Ishikawa (cell line): ENCODE measurements around the gene GADL1.

Experiments used
- CEBPB ChIP-seq: IDR thresholded peaks from 2 replicates; pipeline ENCODE4 v1.6.1; 2012
- EP300 ChIP-seq: IDR thresholded peaks from 2 replicates; pipeline ENCODE4 v1.6.1; 2012; ENCODE audit warnings: borderline replicate concordance
- MAX ChIP-seq: IDR thresholded peaks from 2 replicates; pipeline ENCODE4 v1.6.1; 2012
- NFIC ChIP-seq: IDR thresholded peaks from 2 replicates; pipeline ENCODE4 v1.6.1; 2012
- RAD21 ChIP-seq: IDR thresholded peaks from 2 replicates; pipeline ENCODE4 v1.6.1; 2012; ENCODE audit warnings: low read depth
- REST ChIP-seq: IDR thresholded peaks from 2 replicates; pipeline ENCODE4 v1.6.1; 2012; ENCODE audit warnings: low read depth, mild to moderate bottlenecking
- TCF12 ChIP-seq: IDR thresholded peaks from 2 replicates; pipeline ENCODE4 v1.6.1; 2012; ENCODE audit warnings: low read depth
- USF1 ChIP-seq: IDR thresholded peaks from 2 replicates; pipeline ENCODE4 v1.6.1; 2012
- YY1 ChIP-seq: IDR thresholded peaks from 2 replicates; pipeline ENCODE4 v1.6.1; 2012; ENCODE audit warnings: low read depth

- TF ChIP-seq NFIC (no peak), REST (no peak), RAD21 (no peak), MAX (no peak), YY1 (no peak), TCF12 (no peak), CEBPB (no peak), USF1 (no peak), EP300 (no peak)
Measured at GRCh38 chr3:30776186-30776815, 118.2 kb downstream of the GADL1 start.
